ENCODE measurements around the gene MAPK10.

The MAPK10 gene

GRCh38 chr4:86271057-86271456 is 88.8 kb downstream of the MAPK10 start:
- DNase-seq, result no peak

- DNase-seq, result no peak
Observed at GRCh38 chr4:86269354-86269753, 90.5 kb downstream of the MAPK10 start.

- DNase-seq, result no peak
Observed at GRCh38 chr4:86264241-86264640, 95.6 kb downstream of the MAPK10 start.

- no peak for DNase-seq
Observed at GRCh38 chr4:86261636-86262035, 98.2 kb downstream of the MAPK10 start.

- no peak for DNase-seq
Observed at GRCh38 chr4:86256086-86256485, 103.8 kb downstream of the MAPK10 start.

DNA sequence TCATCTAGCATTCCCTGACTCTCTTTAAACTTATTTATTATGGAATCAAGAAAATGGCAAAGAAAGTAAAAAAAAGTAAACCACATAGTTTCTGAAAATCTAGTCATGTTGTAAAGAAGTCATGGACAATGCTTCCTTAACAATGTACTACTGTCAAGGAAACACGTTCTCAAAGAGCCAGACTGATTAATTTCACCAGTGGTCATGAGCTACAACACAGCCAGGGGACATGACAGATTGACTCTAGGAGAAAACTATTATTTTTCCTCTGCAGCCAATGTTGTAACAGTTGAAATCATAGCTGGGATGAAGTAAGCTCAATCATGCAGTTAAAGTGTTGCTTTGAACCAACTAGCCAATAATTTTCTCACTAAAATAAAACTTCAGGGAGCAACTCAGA is 109.2 kb downstream of the MAPK10 start:
- DNase-seq, result no peak

- no peak for DNase-seq
Observed at GRCh38 chr4:86250006-86250405, 109.8 kb downstream of the MAPK10 start.

DNA sequence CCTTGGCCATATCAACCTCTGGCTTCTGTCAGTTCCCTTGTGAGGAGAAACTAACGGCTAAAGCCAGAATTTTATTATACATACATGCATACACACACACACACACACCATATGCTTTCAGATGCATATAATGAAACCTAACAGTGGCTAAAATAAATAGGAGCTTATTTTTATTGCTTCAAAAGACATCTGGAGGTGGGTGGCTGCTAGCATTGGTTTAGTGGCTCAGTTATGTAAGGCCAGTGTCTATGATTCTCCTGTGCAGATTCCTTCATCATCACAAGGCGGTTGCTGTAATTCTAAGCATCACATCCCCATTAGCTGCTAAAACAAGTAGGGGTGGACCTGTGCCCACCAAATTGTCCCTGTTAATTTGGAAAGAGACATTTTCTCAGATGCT is 110.8 kb downstream of the MAPK10 start:
- no peak for DNase-seq

- DNase-seq, result no peak
Observed at GRCh38 chr4:86247906-86248305, 111.9 kb downstream of the MAPK10 start.

DNA sequence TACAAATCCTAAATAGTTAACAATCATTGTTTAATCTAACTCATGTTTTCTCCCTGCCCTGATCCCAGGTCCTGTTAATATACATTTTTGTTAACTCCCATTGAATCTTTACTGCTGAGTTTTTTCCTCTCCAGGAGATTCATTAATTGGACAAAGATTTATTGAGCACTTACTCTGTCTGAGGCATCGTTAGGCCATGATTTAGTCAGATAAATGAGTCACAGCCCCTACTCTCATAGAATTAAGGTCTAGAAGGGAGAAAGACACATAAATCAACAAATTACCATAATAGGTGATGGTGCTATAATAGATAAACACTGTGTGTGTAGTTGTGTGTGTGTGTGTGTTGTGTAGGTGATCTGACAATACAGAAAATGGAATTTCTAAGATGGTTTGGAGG is 112.5 kb downstream of the MAPK10 start:
- no peak for DNase-seq

- no peak for DNase-seq
Observed at GRCh38 chr4:86243750-86244149, 116.1 kb downstream of the MAPK10 start.

DNA sequence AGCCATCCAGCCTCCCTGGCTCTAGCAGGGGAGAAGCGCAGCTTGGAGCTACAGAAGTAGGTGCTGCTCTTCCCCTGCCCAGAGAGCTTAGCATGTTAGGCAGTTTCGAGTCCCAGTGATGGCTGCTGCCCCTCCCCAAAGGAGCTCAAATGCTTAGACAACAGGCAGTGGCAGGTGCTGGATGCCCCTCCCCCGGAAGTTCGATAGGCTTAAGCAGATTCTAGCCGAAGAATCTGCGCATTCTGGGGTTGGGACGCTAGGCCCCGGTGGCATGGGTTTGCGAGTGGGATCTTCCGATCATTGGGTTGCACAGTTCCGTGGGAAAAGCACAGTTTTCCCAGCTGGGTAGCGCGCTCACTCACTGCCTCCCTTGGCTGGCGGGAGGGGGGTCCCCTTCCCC is 117.2 kb downstream of the MAPK10 start:
- DNase-seq, result no peak

DNA sequence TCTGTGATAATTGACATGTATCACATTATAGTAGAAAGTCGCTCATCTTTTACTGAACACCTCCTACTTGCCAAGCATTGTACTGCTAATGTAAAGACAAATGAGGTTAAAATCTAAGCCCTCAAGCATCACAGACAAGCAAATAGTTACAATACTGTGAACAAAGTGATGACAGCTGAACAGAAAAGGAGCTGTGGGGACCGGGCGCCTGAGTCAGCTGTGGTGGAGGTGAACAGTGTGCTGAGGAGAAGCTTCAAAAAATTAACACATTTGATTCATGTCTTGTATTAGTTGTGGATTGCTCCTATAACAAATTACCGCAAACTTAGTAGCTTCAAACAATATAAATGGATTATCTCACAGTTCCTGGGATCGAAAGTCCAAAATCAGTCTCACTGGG is 124.3 kb downstream of the MAPK10 start:
- no peak for DNase-seq

DNA sequence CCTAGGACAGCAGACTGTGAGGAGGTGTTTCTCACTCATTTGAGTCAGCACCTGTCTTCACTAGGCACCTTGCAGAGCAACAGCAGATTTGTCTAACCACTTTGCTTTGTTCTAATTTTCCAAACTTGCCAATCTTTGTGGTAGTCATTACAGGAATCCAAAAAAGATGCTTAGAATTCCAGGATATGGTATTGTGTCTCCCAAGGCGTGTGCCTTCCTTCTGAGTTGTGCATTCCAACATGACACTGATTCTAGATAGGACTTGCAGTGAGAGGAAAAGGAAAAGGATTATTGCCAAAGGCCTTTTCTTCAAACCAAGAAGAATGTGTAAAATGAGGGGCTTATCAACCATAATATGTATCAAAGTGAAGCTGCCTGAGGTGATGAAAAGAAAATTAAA is 126.2 kb downstream of the MAPK10 start:
- no peak for DNase-seq

- DNase-seq, result no peak
Observed at GRCh38 chr4:86233090-86233489, 126.8 kb downstream of the MAPK10 start.

GRCh38 chr4:86223472-86223871 is 136.4 kb downstream of the MAPK10 start:
- no peak for DNase-seq

GRCh38 chr4:86221002-86221401 is 138.9 kb downstream of the MAPK10 start:
- DNase-seq, result no peak

DNA sequence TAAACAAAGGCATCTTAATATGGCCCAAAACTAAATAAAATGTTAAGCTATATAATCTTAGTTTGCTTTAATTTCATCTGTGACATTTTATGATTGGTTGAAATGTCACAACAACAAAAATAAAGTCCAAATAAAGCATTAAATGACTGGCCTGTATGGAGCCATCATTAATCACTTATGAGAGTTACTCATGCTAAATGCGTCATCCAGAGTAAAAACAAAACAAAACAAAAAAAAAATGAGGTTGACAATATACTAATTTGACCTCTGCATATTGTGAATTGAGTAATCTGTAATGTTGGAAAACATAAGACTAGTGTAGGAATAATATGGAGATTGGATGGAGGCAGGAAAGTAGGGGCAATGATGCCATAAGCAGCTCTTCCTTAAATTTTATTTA is 139.7 kb downstream of the MAPK10 start:
- no peak for DNase-seq

- DNase-seq, result no peak
Observed at GRCh38 chr4:86218746-86219473, 140.9 kb downstream of the MAPK10 start.

GRCh38 chr4:86203176-86203575 is 156.7 kb downstream of the MAPK10 start:
- no peak for DNase-seq

GRCh38 chr4:86185659-86186058 is 174.2 kb downstream of the MAPK10 start:
- no peak for DNase-seq

DNA sequence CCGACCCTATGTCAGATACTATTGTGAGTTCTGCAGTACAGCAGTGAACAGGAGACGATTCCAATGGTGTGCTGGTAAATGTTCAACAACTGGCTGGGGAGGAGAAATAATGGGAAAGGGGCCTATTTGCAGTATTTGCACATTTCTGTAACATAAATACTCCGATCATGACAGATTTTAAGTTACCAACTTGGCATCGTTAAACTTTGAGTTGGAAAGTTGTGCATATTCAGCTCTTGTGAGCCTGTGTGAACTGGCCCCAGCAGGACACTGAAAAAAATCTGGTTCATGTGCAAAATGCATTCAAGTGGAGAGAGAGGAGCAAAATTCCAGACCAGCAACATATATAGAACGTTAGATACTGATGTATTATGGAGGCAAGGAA is 175.0 kb downstream of the MAPK10 start:
- no peak for DNase-seq

DNA sequence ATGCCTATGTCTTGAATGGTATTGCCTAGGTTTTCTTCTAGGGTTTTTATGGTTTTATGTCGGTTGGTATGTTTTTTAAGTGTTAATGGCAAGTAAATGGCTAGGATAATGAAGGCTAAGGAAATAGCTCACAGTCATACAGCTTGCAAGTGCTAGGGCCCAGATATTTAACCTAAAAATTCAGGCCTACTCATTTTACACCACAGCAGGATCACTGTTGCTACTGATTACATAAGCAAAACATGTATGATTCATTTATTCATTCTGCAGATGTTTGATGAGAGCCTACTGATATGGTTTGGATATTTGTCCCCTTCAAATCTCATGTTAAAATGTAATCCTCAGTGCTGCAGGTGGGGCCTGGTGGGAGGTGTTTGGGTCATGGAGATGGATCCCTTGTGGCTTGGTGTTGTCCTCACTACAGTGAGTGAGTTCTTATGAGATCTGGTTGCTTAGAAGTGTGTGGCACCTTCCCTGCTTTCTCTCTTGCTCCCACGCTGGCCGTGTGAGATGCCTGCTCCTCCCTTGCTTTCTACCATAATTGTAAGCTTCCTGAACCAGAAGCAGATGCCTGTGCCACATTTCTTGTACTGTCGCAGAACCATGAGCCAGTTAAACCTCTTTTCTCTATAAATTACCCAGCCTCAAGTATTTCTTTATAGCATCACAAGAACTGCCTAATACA is 175.5 kb downstream of the MAPK10 start:
- no peak for DNase-seq

- DNase-seq, result no peak
Observed at GRCh38 chr4:86181585-86181984, 178.3 kb downstream of the MAPK10 start.

DNA sequence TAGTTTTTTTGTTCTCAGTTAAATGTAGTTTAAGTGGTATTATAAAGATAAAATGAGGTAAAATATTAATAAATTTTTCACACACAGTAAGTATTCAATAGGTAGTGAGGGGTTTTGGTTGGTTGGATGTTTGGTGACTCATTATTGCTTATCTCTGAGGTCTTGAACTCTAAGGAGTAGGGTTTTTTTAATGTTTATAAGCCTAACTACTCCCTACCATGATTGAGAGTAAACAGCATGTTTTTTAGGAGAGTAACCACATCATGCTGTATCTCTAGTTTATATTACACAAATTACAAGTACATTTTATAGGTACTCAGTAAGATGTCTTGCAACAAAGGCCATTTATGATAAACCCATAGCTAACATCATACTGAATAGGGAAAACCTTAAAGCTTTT is 181.6 kb downstream of the MAPK10 start:
- no peak for DNase-seq

Data from CD4-positive, alpha-beta T cell treated with Interleukin-10 for 1 hour (primary cell).